Measurements from ENCODE around the gene FMNL3. TPM values are rescaled to one million over a fixed set of nuclear protein-coding genes. Genes with fewer than 3 reads are reported as not detected.

FMNL3 gene
- total RNA-seq, 1 donor from 2014 or later, result 17.3 TPM

DNA sequence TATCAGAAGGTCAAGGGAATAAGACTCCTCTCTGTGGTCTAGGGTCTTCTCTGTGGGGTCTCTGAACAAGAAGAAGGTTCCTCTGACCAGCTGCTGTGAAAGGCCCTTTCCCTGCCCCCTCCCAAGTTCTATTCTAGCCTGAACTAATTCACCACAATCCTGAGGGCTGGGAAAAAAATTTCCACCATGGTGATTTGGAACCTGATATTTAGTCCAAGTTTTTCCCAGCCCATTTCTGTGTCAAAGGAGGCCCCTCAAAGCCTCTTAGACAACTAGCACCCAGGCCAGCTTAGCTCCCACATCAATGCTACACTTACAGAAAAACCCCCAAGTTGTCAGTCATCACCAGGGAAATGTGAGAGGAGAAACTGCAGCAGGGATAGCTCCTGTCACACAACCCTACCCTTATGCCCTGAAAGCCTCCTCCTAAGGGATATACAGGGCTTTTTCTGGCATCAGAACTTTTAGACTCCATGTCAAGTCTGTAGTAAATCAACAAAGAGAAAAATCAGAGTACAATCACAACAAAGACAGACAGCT, 4.5 kb downstream of the FMNL3 start:
- no peaks in the 10 kb centered on the region for H3K9me3 ChIP-seq (ENCODE audit: low read depth)
- H3F3A ChIP-seq (ENCODE audit: low read depth), result peaks cover 21% of the 10 kb centered on the region
- TF ChIP-seq, protein P1, sequence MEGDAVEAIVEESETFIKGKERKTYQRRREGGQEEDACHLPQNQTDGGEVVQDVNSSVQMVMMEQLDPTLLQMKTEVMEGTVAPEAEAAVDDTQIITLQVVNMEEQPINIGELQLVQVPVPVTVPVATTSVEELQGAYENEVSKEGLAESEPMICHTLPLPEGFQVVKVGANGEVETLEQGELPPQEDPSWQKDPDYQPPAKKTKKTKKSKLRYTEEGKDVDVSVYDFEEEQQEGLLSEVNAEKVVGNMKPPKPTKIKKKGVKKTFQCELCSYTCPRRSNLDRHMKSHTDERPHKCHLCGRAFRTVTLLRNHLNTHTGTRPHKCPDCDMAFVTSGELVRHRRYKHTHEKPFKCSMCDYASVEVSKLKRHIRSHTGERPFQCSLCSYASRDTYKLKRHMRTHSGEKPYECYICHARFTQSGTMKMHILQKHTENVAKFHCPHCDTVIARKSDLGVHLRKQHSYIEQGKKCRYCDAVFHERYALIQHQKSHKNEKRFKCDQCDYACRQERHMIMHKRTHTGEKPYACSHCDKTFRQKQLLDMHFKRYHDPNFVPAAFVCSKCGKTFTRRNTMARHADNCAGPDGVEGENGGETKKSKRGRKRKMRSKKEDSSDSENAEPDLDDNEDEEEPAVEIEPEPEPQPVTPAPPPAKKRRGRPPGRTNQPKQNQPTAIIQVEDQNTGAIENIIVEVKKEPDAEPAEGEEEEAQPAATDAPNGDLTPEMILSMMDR (IDR thresholded peaks at IDR 0.05), result no peak
- TF ChIP-seq EZH2phosphoT487 (IDR thresholded peaks at IDR 0.05) (no peak), EZH2 (IDR thresholded peaks at IDR 0.05) (no peak)
- H3K4me1 ChIP-seq, result peaks cover 35% of the 10 kb centered on the region
- H3K79me2 ChIP-seq (ENCODE audit: low read depth), result peaks cover 67% of the 10 kb centered on the region
- H3K27me3 ChIP-seq, result peaks cover 2% of the 10 kb centered on the region
- peak overlapping the region; percentile 71 for H3K27ac Mint-ChIP-seq
- H3K9ac ChIP-seq, result no peak overlapping the region
- no peaks in the 10 kb centered on the region for H3K36me3 ChIP-seq
- peaks cover 9% of the 10 kb centered on the region for H3K27me3 Mint-ChIP-seq (ENCODE audit: insufficient read depth, low read depth)
- H3K4me3 Mint-ChIP-seq, result peak overlapping the region; percentile 17
- no peak overlapping the region for H2AFZ ChIP-seq (replicated peaks)
- H3K27ac ChIP-seq, result no peak overlapping the region
- no peaks in the 10 kb centered on the region for H3K9me3 Mint-ChIP-seq
- H3K4me3 ChIP-seq, result no peak overlapping the region
- no peak for DNase-seq (ENCODE audit: low spot score)
- peaks cover 50% of the 10 kb centered on the region for H4K20me1 ChIP-seq (ENCODE audit: low read depth)
- no peak overlapping the region for H3K4me2 ChIP-seq
- peaks cover 54% of the 10 kb centered on the region for H3K4me1 Mint-ChIP-seq
- H3K36me3 Mint-ChIP-seq, result no peaks in the 10 kb centered on the region

DNA sequence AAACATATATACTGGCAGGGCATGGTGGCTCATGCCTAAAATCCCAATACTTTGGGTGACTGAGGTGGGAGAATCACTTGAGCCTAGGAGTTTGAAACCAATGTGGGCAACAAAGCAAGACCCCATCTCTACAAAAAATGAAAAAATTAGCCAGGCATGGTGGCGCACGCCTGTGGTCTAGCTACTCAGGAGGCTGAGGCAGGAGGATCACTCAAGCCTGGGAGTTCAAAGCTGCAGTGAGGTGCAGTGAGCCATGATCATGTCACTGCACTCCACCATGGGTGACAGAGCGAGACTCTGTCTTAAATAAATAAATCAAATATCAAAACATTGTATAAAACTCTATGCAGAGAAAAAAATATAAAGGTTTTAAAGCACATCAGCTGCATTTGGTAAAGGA, 5.2 kb downstream of the FMNL3 start:
- Histone ChIP-seq H3K9ac (no peak overlapping the region), H3K36me3 (no peaks in the 10 kb centered on the region), H3K27ac (no peak overlapping the region), H3K4me3 (no peak overlapping the region), H3K4me2 (no peak overlapping the region), H2AFZ (replicated peaks) (no peak overlapping the region), H4K20me1 (ENCODE audit: low read depth) (peaks cover 58% of the 10 kb centered on the region), H3K9me3 (ENCODE audit: low read depth) (no peaks in the 10 kb centered on the region), H3K27me3 (no peaks in the 10 kb centered on the region), H3K4me1 (peaks cover 42% of the 10 kb centered on the region), H3K79me2 (ENCODE audit: low read depth) (peaks cover 74% of the 10 kb centered on the region), H3F3A (ENCODE audit: low read depth) (peaks cover 20% of the 10 kb centered on the region)
- DNase-seq (ENCODE audit: low spot score), result no peak
- H3K4me1 Mint-ChIP-seq, result peaks cover 56% of the 10 kb centered on the region
- no peaks in the 10 kb centered on the region for H3K9me3 Mint-ChIP-seq
- TF ChIP-seq EZH2phosphoT487 (IDR thresholded peaks at IDR 0.05), result no peak
- TF ChIP-seq, protein P1 (IDR thresholded peaks at IDR 0.05), result no peak
- no peak for TF ChIP-seq EZH2 (IDR thresholded peaks at IDR 0.05)
- peaks cover 7% of the 10 kb centered on the region for H3K27me3 Mint-ChIP-seq (ENCODE audit: insufficient read depth, low read depth)
- no peak overlapping the region for H3K27ac Mint-ChIP-seq
- no peak overlapping the region for H3K4me3 Mint-ChIP-seq
- H3K36me3 Mint-ChIP-seq, result no peaks in the 10 kb centered on the region

GRCh38 chr12:49698619-49699545, 8.3 kb downstream of the FMNL3 start:
- peak overlapping the region; percentile 66 for H3K4me3 Mint-ChIP-seq
- H3K36me3 Mint-ChIP-seq, result no peaks in the 10 kb centered on the region
- H3K4me3 ChIP-seq, result no peak overlapping the region
- DNase-seq (ENCODE audit: low spot score), result peak; percentile 41
- no peak overlapping the region for H3K9ac ChIP-seq
- no peak overlapping the region for H2AFZ ChIP-seq (replicated peaks)
- no peaks in the 10 kb centered on the region for H3K27me3 ChIP-seq
- no peak overlapping the region for H3K27ac ChIP-seq
- no peak for TF ChIP-seq EZH2 (IDR thresholded peaks at IDR 0.05)
- TF ChIP-seq EZH2phosphoT487 (IDR thresholded peaks at IDR 0.05), result no peak
- TF ChIP-seq, protein P1 (IDR thresholded peaks at IDR 0.05), result no peak
- H3K79me2 ChIP-seq (ENCODE audit: low read depth), result peaks cover 71% of the 10 kb centered on the region
- H3K9me3 Mint-ChIP-seq, result no peaks in the 10 kb centered on the region
- H3K9me3 ChIP-seq (ENCODE audit: low read depth), result no peaks in the 10 kb centered on the region
- peaks cover 31% of the 10 kb centered on the region for H3K4me1 ChIP-seq
- H3K36me3 ChIP-seq, result no peaks in the 10 kb centered on the region
- H3K27ac Mint-ChIP-seq, result peak overlapping the region; percentile 73
- H3K4me1 Mint-ChIP-seq, result peaks cover 38% of the 10 kb centered on the region
- peaks cover 7% of the 10 kb centered on the region for H3F3A ChIP-seq (ENCODE audit: low read depth)
- H4K20me1 ChIP-seq (ENCODE audit: low read depth), result peaks cover 55% of the 10 kb centered on the region
- H3K4me2 ChIP-seq, result peak overlapping the region; percentile 63
- peaks cover 5% of the 10 kb centered on the region for H3K27me3 Mint-ChIP-seq (ENCODE audit: insufficient read depth, low read depth)

All from neural progenitor cell (in vitro differentiated cells).